Cerebellar nuclear complex (tissue), 1 donor: ENCODE data around the gene EVL.
"Not testable (repeated sequence)": the region's sequence is repeated elsewhere in the genome, so short reads cannot be mapped to it uniquely, and the experiment has no call there.

Experiments used
- DNase-seq, 2 experiments: peaks; one replicate each; lab custom pipeline; 2025; lab: John Stamatoyannopoulos, UW

Gene EVL

GRCh38 chr14:100065111-100065871, at the start of gene EVL:
Gene EVL, plus strand, starts transcription at chr14:100065422. Its CDS starts 79 bp downstream, at chr14:100065501.
- no peak for DNase-seq

- DNase-seq, result no peak
Measured at GRCh38 chr14:100017553-100017952, 47.7 kb upstream of the EVL start.

- DNase-seq, result no peak
Measured at GRCh38 chr14:100018054-100018453, 47.2 kb upstream of the EVL start.

GRCh38 chr14:100018482-100018881, 46.7 kb upstream of the EVL start:
- no peak for DNase-seq

- no peak for DNase-seq
Measured at GRCh38 chr14:100019156-100019744, 46.0 kb upstream of the EVL start.

- DNase-seq, result no peak
Measured at GRCh38 chr14:100020629-100021028, 44.6 kb upstream of the EVL start.

GRCh38 chr14:100022772-100023451, 42.3 kb upstream of the EVL start:
- no peak for DNase-seq

GRCh38 chr14:100025111-100025510, 40.1 kb upstream of the EVL start:
- peak in 1 of 2 experiments; percentile 1 for DNase-seq

GRCh38 chr14:100027771-100028490, 37.3 kb upstream of the EVL start:
- no peak for DNase-seq

- no peak for DNase-seq
Measured at GRCh38 chr14:100028990-100029677, 36.1 kb upstream of the EVL start.

- not testable (repeated sequence) for DNase-seq
Measured at GRCh38 chr14:100030006-100030405, 35.2 kb upstream of the EVL start.

- no peak for DNase-seq
Measured at GRCh38 chr14:100030452-100031153, 34.6 kb upstream of the EVL start.

- DNase-seq, result no peak
Measured at GRCh38 chr14:100031506-100032281, 33.5 kb upstream of the EVL start.

- no peak for DNase-seq
Measured at GRCh38 chr14:100032738-100033137, 32.5 kb upstream of the EVL start.

- DNase-seq, result no peak
Measured at GRCh38 chr14:100033347-100034075, 31.7 kb upstream of the EVL start.

- no peak for DNase-seq
Measured at GRCh38 chr14:100034468-100034867, 30.8 kb upstream of the EVL start.

- DNase-seq, result no peak
Measured at GRCh38 chr14:100034961-100035500, 30.2 kb upstream of the EVL start.

- no peak for DNase-seq
Measured at GRCh38 chr14:100035700-100036099, 29.5 kb upstream of the EVL start.

GRCh38 chr14:100037353-100037752, 27.9 kb upstream of the EVL start:
- DNase-seq, result no peak
